Measurements from ENCODE around the gene TMEM212. TPM values are rescaled to one million over a fixed set of nuclear protein-coding genes. Genes with fewer than 3 reads are reported as not detected.

TMEM212 gene
- total and polyA plus RNA-seq, 2 of the 13 experiments (the other 11 are each of a cell fraction or from before 2014, with no cell fraction given): not detected

DNA sequence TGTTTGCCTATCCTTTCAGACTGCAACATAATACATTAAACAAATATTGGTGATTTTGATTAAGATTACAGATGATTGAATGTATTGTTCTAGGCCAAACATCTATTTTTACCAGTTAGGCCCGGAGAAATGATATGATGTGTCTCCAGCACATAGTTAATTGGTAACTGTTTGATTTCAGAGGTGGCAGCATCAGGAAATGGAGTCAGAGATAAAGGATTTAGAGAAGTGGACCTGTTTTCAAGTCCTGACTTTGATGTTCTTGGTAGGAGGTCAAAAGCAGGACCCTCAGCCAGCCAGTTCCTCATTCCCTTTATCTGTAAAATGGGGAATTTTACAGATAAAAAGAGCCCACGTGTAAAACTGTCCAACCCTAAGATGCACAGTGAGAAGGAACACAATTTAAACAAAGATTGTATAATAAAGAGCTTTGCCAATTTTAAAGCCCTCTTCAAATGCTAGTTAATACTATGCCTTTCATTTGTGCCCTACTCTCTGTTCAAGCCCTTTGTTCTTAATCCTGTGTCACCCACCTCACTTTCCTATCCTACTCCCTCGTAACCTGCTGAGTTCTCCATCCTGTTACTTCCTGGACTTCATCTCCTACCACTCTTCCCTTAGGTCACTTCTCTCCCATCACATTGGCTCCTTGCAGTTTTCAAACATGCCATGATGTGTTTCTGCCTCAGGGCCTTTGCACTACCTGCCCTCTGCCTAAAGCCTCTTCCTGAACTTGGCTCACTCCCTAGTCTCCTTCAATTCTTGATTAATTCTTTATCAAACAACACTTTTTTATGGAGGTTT lies 2.5 kb downstream of the TMEM212 start (continued):
- TF ChIP-seq ZNF576 (CRISPR knock-in tag; IDR thresholded peaks at IDR 0.05) (no peak), ZNF615 (CRISPR knock-in tag; IDR thresholded peaks at IDR 0.05; ENCODE audit: borderline replicate concordance) (no peak), ZFX (CRISPR knock-in tag; IDR thresholded peaks at IDR 0.05; ENCODE audit: low read depth) (no peak; the same call in 1 of the 2 replicates), ZNF343 (CRISPR knock-in tag; IDR thresholded peaks at IDR 0.05) (no peak), CBFB (CRISPR knock-in tag; IDR thresholded peaks at IDR 0.05) (no peak), NFE2 (CRISPR knock-in tag; IDR thresholded peaks at IDR 0.05) (no peak), ZNF20 (CRISPR knock-in tag; IDR thresholded peaks at IDR 0.05) (no peak), NR2C2 (CRISPR knock-in tag; IDR thresholded peaks at IDR 0.05; ENCODE audit: borderline replicate concordance) (no peak), PAX8 (CRISPR knock-in tag; IDR thresholded peaks at IDR 0.05; ENCODE audit: borderline replicate concordance) (no peak), NFIC (IDR thresholded peaks at IDR 0.05; ENCODE audit: low read length) (no peak), GATAD2A (CRISPR knock-in tag; IDR thresholded peaks at IDR 0.05) (no peak), CEBPG (CRISPR knock-in tag; IDR thresholded peaks at IDR 0.05) (no peak), PHF5A (CRISPR knock-in tag; IDR thresholded peaks at IDR 0.05; ENCODE audit: low read depth, unreplicated experiment) (no peak), ZFY (CRISPR knock-in tag; IDR thresholded peaks at IDR 0.05) (no peak), RARA (CRISPR knock-in tag; IDR thresholded peaks at IDR 0.05) (peak; percentile 59), TBX3 (IDR thresholded peaks at IDR 0.05; ENCODE audit: borderline replicate concordance) (no peak), ZNF256 (CRISPR knock-in tag; conservative IDR thresholded peaks at IDR 0.05) (no peak), SMAD9 (CRISPR knock-in tag; IDR thresholded peaks at IDR 0.05) (no peak), ZNF230 (CRISPR knock-in tag; IDR thresholded peaks at IDR 0.05) (no peak), NCOR1 (IDR thresholded peaks at IDR 0.05; ENCODE audit: borderline replicate concordance, low read length) (no peak; the same call in 1 of the 2 replicates), ELF1 (CRISPR knock-in tag; IDR thresholded peaks at IDR 0.05) (no peak), ZNF709 (CRISPR knock-in tag; IDR thresholded peaks at IDR 0.05) (no peak), IKZF4 (CRISPR knock-in tag; IDR thresholded peaks at IDR 0.05; ENCODE audit: borderline replicate concordance, low read depth, not compliant biosample characterization) (no peak), MXD4 (CRISPR knock-in tag; IDR thresholded peaks at IDR 0.05) (no peak), ZBTB14 (CRISPR knock-in tag; IDR thresholded peaks at IDR 0.05) (no peak)
- TF ChIP-seq, protein P1, sequence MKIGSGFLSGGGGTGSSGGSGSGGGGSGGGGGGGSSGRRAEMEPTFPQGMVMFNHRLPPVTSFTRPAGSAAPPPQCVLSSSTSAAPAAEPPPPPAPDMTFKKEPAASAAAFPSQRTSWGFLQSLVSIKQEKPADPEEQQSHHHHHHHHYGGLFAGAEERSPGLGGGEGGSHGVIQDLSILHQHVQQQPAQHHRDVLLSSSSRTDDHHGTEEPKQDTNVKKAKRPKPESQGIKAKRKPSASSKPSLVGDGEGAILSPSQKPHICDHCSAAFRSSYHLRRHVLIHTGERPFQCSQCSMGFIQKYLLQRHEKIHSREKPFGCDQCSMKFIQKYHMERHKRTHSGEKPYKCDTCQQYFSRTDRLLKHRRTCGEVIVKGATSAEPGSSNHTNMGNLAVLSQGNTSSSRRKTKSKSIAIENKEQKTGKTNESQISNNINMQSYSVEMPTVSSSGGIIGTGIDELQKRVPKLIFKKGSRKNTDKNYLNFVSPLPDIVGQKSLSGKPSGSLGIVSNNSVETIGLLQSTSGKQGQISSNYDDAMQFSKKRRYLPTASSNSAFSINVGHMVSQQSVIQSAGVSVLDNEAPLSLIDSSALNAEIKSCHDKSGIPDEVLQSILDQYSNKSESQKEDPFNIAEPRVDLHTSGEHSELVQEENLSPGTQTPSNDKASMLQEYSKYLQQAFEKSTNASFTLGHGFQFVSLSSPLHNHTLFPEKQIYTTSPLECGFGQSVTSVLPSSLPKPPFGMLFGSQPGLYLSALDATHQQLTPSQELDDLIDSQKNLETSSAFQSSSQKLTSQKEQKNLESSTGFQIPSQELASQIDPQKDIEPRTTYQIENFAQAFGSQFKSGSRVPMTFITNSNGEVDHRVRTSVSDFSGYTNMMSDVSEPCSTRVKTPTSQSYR (CRISPR knock-in tag; IDR thresholded peaks at IDR 0.05; ENCODE audit: borderline replicate concordance): no peak
- TF ChIP-seq, protein P2, sequence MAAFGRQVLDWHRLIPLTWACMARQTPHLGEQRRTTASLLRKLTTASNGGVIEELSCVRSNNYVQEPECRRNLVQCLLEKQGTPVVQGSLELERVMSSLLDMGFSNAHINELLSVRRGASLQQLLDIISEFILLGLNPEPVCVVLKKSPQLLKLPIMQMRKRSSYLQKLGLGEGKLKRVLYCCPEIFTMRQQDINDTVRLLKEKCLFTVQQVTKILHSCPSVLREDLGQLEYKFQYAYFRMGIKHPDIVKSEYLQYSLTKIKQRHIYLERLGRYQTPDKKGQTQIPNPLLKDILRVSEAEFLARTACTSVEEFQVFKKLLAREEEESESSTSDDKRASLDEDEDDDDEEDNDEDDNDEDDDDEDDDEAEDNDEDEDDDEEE (CRISPR knock-in tag; IDR thresholded peaks at IDR 0.05): no peak

Data from HepG2 (cell line).